CD4-positive, CD25-positive, alpha-beta regulatory T cell (primary cell): ENCODE measurements around the gene PCDH19. TPM values are rescaled to one million over a fixed set of nuclear protein-coding genes. Genes with fewer than 3 reads are reported as not detected.

Experiments used
- ATAC-seq, 2 donors: fragments of 150-1000 bp; cut with Tn5 transposase; one replicate each; pipeline ENCODE4 v1.10.0; 2021; ENCODE audit warnings: low read depth in 2 of 2, moderate number of reproducible peaks in 2 of 2, moderate library complexity in 1 of 2
- DNase-seq, 3 donors: peaks; one replicate each; pipeline versions ENCODE4 v3.0.0 to v3.0.0-alpha.2; 2012 to 2022; ENCODE audit warnings: mixed read lengths in 1 of 3
- H3K27ac ChIP-seq: one replicate; pipeline ENCODE4 v1.7.0; 2013; ENCODE audit warnings: mild to moderate bottlenecking, low read length; ENCODE audit not compliant: insufficient read depth, poor library complexity, severe bottlenecking
- H3K27me3 ChIP-seq: one replicate; pipeline ENCODE4 v1.7.0; 2013; ENCODE audit warnings: low read length; ENCODE audit not compliant: control insufficient read depth, insufficient read depth
- H3K36me3 ChIP-seq: one replicate; pipeline ENCODE4 v1.7.0; 2013; ENCODE audit warnings: mild to moderate bottlenecking, low read length, moderate library complexity; ENCODE audit not compliant: control insufficient read depth, insufficient read depth
- H3K4me1 ChIP-seq: 2 replicates; pipeline ENCODE4 v1.7.0; 2013; ENCODE audit warnings: mild to moderate bottlenecking, low read length; ENCODE audit not compliant: insufficient read depth, control insufficient read depth, poor library complexity, severe bottlenecking
- H3K4me3 ChIP-seq: one replicate; pipeline ENCODE4 v1.7.0; 2013; ENCODE audit warnings: low read depth, mild to moderate bottlenecking, low read length, moderate library complexity
- H3K9me3 ChIP-seq, 2 experiments: 1 replicate in 1 of 2; 2 replicates in 1 of 2; pipeline ENCODE4 v1.7.0; 2013; ENCODE audit warnings: low read length in 2 of 2, mild to moderate bottlenecking in 1 of 2, moderate library complexity in 1 of 2; ENCODE audit not compliant: control insufficient read depth in 2 of 2
- H3K27ac Mint-ChIP-seq, 3 donors: one replicate each; pipeline ENCODE4 v1.8.0; 2020 to 2022; ENCODE audit warnings: mild to moderate bottlenecking in 3 of 3, mixed read lengths in 3 of 3, moderate library complexity in 2 of 3
- H3K27me3 Mint-ChIP-seq: one replicate; pipeline ENCODE4 v1.8.0; 2022; ENCODE audit warnings: mild to moderate bottlenecking, mixed read lengths
- H3K36me3 Mint-ChIP-seq: one replicate; pipeline ENCODE4 v1.8.0; 2020; ENCODE audit warnings: mixed read lengths
- H3K4me1 Mint-ChIP-seq, 4 donors: one replicate each; pipeline ENCODE4 v1.8.0; 2020 to 2022; ENCODE audit warnings: mixed read lengths in 4 of 4, mild to moderate bottlenecking in 1 of 4
- H3K4me3 Mint-ChIP-seq, 4 donors: one replicate each; pipeline ENCODE4 v1.8.0; 2020 to 2022; ENCODE audit warnings: mild to moderate bottlenecking in 4 of 4, mixed read lengths in 4 of 4, moderate library complexity in 3 of 4
- H3K9me3 Mint-ChIP-seq, 7 donors: one replicate each; pipeline ENCODE4 v1.8.0; 2020 to 2022; ENCODE audit warnings: mixed read lengths in 7 of 7, mild to moderate bottlenecking in 3 of 7, moderate library complexity in 2 of 7
- polyA plus RNA-seq, 4 donors: library from polyadenylated mRNA; unstranded; fragments of 300-500 nt; fragmentation: Illumina TruSeq; gene quantifications; one replicate each; pipeline ENCODE4 v1.2.3, GENCODE V29; 2021
- total RNA-seq: library from RNA; stranded (reverse); gene quantifications from one replicate; pipeline ENCODE4 v1.2.3, GENCODE V29; 2022

The PCDH19 gene
- total and polyA plus RNA-seq, 5 donors from 2014 or later = not detected

GRCh38 chrX:100408713-100409609 lies 1.1 kb downstream of the PCDH19 start:
- Mint-ChIP-seq H3K27me3 (peaks cover 56% of the 10 kb centered on the region), H3K36me3 (no peaks in the 10 kb centered on the region), H3K9me3 (peaks cover 0 to 2% (median 0%) of the 10 kb centered on the region in 7 donors), H3K4me1 (peaks cover 0 to 11% (median 2%) of the 10 kb centered on the region in 4 donors), H3K27ac (no peak overlapping the region), H3K4me3 (no peak overlapping the region)
- Histone ChIP-seq H3K27ac (no peak overlapping the region), H3K4me3 (no peak overlapping the region), H3K27me3 (peaks cover 13% of the 10 kb centered on the region), H3K9me3 (no peaks in the 10 kb centered on the region), H3K4me1 (no peaks in the 10 kb centered on the region), H3K36me3 (no peaks in the 10 kb centered on the region)
- DNase-seq (no peak), ATAC-seq (no peak)

- Mint-ChIP-seq H3K36me3 (no peaks in the 10 kb centered on the region), H3K4me1 (peaks cover 0 to 11% (median 2%) of the 10 kb centered on the region in 4 donors), H3K27ac (no peak overlapping the region), H3K27me3 (peaks cover 54% of the 10 kb centered on the region), H3K4me3 (no peak overlapping the region), H3K9me3 (peaks cover 0 to 2% (median 0%) of the 10 kb centered on the region in 7 donors)
- H3K4me1 ChIP-seq = no peaks in the 10 kb centered on the region
- no peak overlapping the region for H3K27ac ChIP-seq
- H3K27me3 ChIP-seq = peaks cover 14% of the 10 kb centered on the region
- ATAC-seq (no peak), DNase-seq (no peak)
- H3K4me3 ChIP-seq = no peak overlapping the region
- no peaks in the 10 kb centered on the region for H3K9me3 ChIP-seq
- H3K36me3 ChIP-seq = no peaks in the 10 kb centered on the region
Measured at GRCh38 chrX:100407784-100408712, 2.0 kb downstream of the PCDH19 start.

GRCh38 chrX:100407147-100407783 lies 2.8 kb downstream of the PCDH19 start:
- ATAC-seq (no peak), DNase-seq (no peak)
- H3K4me1 ChIP-seq = no peaks in the 10 kb centered on the region
- peaks cover 0 to 8% (median 2%) of the 10 kb centered on the region in 4 donors for H3K4me1 Mint-ChIP-seq
- no peak overlapping the region for H3K27ac ChIP-seq
- H3K36me3 Mint-ChIP-seq = no peaks in the 10 kb centered on the region
- H3K27me3 Mint-ChIP-seq = peaks cover 46% of the 10 kb centered on the region
- no peaks in the 10 kb centered on the region for H3K36me3 ChIP-seq
- H3K9me3 ChIP-seq = no peaks in the 10 kb centered on the region
- peak overlapping the region in 2 of 4 donors; percentile 7 to 58 for H3K4me3 Mint-ChIP-seq
- H3K9me3 Mint-ChIP-seq = peaks cover 0 to 2% (median 0%) of the 10 kb centered on the region in 7 donors
- no peak overlapping the region for H3K27ac Mint-ChIP-seq
- H3K4me3 ChIP-seq = no peak overlapping the region
- H3K27me3 ChIP-seq = peaks cover 8% of the 10 kb centered on the region

GRCh38 chrX:100405424-100405823 lies 4.6 kb downstream of the PCDH19 start:
- H3K4me3 Mint-ChIP-seq = no peak overlapping the region
- DNase-seq (no peak), ATAC-seq (no peak)
- Histone ChIP-seq H3K36me3 (no peaks in the 10 kb centered on the region), H3K27me3 (peaks cover 6% of the 10 kb centered on the region), H3K4me1 (no peaks in the 10 kb centered on the region), H3K27ac (no peak overlapping the region), H3K4me3 (no peak overlapping the region), H3K9me3 (no peaks in the 10 kb centered on the region)
- H3K27ac Mint-ChIP-seq = no peak overlapping the region
- peaks cover 33% of the 10 kb centered on the region for H3K27me3 Mint-ChIP-seq
- no peaks in the 10 kb centered on the region for H3K36me3 Mint-ChIP-seq
- H3K4me1 Mint-ChIP-seq = peaks cover 0 to 8% (median 2%) of the 10 kb centered on the region in 4 donors
- peaks cover 0 to 2% (median 0%) of the 10 kb centered on the region in 7 donors for H3K9me3 Mint-ChIP-seq

- peaks cover 6% of the 10 kb centered on the region for H3K27me3 ChIP-seq
- H3K36me3 ChIP-seq = no peaks in the 10 kb centered on the region
- peaks cover 0 to 7% (median 2%) of the 10 kb centered on the region in 4 donors for H3K4me1 Mint-ChIP-seq
- H3K4me3 ChIP-seq = no peak overlapping the region
- DNase-seq = no peak
- no peak for ATAC-seq
- H3K27ac Mint-ChIP-seq = no peak overlapping the region
- H3K27me3 Mint-ChIP-seq = peaks cover 29% of the 10 kb centered on the region
- no peaks in the 10 kb centered on the region for H3K9me3 ChIP-seq
- no peak overlapping the region for H3K4me3 Mint-ChIP-seq
- H3K27ac ChIP-seq = no peak overlapping the region
- H3K4me1 ChIP-seq = no peaks in the 10 kb centered on the region
- H3K36me3 Mint-ChIP-seq = no peaks in the 10 kb centered on the region
- peaks cover 0 to 2% (median 0%) of the 10 kb centered on the region in 7 donors for H3K9me3 Mint-ChIP-seq
Measured at GRCh38 chrX:100404851-100405250, 5.2 kb downstream of the PCDH19 start.

GRCh38 chrX:100395781-100396180 lies 14.3 kb downstream of the PCDH19 start:
- DNase-seq (no peak), ATAC-seq (no peak)
- no peaks in the 10 kb centered on the region for H3K36me3 ChIP-seq
- no peak overlapping the region for H3K27ac Mint-ChIP-seq
- no peaks in the 10 kb centered on the region for H3K9me3 ChIP-seq
- H3K4me3 ChIP-seq = no peak overlapping the region
- H3K36me3 Mint-ChIP-seq = no peaks in the 10 kb centered on the region
- H3K4me1 ChIP-seq = no peaks in the 10 kb centered on the region
- no peak overlapping the region for H3K4me3 Mint-ChIP-seq
- no peaks in the 10 kb centered on the region for H3K27me3 ChIP-seq
- no peak overlapping the region for H3K27ac ChIP-seq
- no peaks in the 10 kb centered on the region for H3K9me3 Mint-ChIP-seq
- no peaks in the 10 kb centered on the region for H3K27me3 Mint-ChIP-seq
- no peaks in the 10 kb centered on the region for H3K4me1 Mint-ChIP-seq

GRCh38 chrX:100381619-100382018 lies 28.5 kb downstream of the PCDH19 start:
- H3K27ac Mint-ChIP-seq = no peak overlapping the region
- no peaks in the 10 kb centered on the region for H3K36me3 Mint-ChIP-seq
- H3K36me3 ChIP-seq = no peaks in the 10 kb centered on the region
- H3K27me3 Mint-ChIP-seq = no peaks in the 10 kb centered on the region
- H3K27me3 ChIP-seq = no peaks in the 10 kb centered on the region
- ATAC-seq (no peak), DNase-seq (no peak)
- H3K4me3 ChIP-seq = no peak overlapping the region
- H3K9me3 ChIP-seq = no peaks in the 10 kb centered on the region
- no peaks in the 10 kb centered on the region for H3K4me1 ChIP-seq
- peaks cover 0 to 2% (median 0%) of the 10 kb centered on the region in 7 donors for H3K9me3 Mint-ChIP-seq
- H3K4me3 Mint-ChIP-seq = no peak overlapping the region
- H3K4me1 Mint-ChIP-seq = peaks cover 0 to 2% (median 0%) of the 10 kb centered on the region in 4 donors
- no peak overlapping the region for H3K27ac ChIP-seq
